OCI-LY3 (cell line): Measurements from ENCODE around the gene GALNT2.

Experiments used
- EZH2phosphoT487 ChIP-seq: fragments of 200-600 bp; shearing (Covaris generic); IDR thresholded peaks from 2 replicates; pipeline ENCODE4 v1.6.1; 2018; ENCODE audit warnings: antibody characterized with exemption, mixed run types, low read depth
- TF ChIP-seq, protein P1 (sequence below): fragments of 200-600, 300-600 bp; sonication (generic); IDR thresholded peaks from 2 replicates; pipeline ENCODE4 v1.5.1; 2014; ENCODE audit warnings: antibody characterized with exemption, low read length, low read depth

DNA sequence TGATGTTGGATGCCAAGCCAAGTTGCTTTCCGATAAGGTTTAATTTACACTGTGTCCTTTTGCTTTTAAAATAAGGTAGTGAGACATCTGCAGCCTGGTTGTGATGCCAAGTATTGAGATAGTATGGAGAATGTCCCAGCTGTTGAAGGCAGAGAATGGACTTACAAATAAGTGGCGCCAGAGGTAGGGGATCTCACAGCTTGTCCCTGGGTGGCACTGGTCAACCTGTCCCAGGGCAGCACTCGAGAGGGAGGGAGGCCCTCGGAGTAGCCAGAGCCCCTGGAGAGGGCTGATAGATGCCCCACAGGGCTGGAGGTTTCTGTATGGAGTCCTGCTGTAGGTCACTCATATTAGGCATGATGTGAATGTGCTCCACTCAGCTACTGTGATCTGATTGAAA is 98.5 kb downstream of the GALNT2 start:
- TF ChIP-seq, protein P1, sequence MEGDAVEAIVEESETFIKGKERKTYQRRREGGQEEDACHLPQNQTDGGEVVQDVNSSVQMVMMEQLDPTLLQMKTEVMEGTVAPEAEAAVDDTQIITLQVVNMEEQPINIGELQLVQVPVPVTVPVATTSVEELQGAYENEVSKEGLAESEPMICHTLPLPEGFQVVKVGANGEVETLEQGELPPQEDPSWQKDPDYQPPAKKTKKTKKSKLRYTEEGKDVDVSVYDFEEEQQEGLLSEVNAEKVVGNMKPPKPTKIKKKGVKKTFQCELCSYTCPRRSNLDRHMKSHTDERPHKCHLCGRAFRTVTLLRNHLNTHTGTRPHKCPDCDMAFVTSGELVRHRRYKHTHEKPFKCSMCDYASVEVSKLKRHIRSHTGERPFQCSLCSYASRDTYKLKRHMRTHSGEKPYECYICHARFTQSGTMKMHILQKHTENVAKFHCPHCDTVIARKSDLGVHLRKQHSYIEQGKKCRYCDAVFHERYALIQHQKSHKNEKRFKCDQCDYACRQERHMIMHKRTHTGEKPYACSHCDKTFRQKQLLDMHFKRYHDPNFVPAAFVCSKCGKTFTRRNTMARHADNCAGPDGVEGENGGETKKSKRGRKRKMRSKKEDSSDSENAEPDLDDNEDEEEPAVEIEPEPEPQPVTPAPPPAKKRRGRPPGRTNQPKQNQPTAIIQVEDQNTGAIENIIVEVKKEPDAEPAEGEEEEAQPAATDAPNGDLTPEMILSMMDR: no peak
- no peak for TF ChIP-seq EZH2phosphoT487
